Testis (tissue), 3 donors: Measurements from ENCODE around the gene ADGRD1. TPM values are rescaled to one million over a fixed set of nuclear protein-coding genes. Genes with fewer than 3 reads are reported as not detected.

Experiments used
- DNase-seq: peaks from one replicate; pipeline ENCODE4 v3.0.0-alpha.2; 2019
- H3K27ac ChIP-seq, 2 donors: fragments of 200-600 bp; sonication (generic); one replicate each; pipeline ENCODE4 v1.5.1; 2019
- H3K27me3 ChIP-seq: fragments of 200-600 bp; sonication (generic); one replicate; pipeline ENCODE4 v1.5.1; 2019
- H3K36me3 ChIP-seq: fragments of 200-600 bp; sonication (generic); one replicate; pipeline ENCODE4 v1.5.1; 2017; ENCODE audit warnings: low read depth; ENCODE audit errors: missing control alignments
- H3K4me1 ChIP-seq: fragments of 200-600 bp; sonication (generic); one replicate; pipeline ENCODE4 v1.5.1; 2019
- H3K4me3 ChIP-seq, 2 donors: fragments of 200-600 bp; sonication (generic); one replicate each; pipeline ENCODE4 v1.5.1; 2017 to 2019
- H3K9me3 ChIP-seq: fragments of 200-600 bp; sonication (generic); one replicate; pipeline ENCODE4 v1.5.1; 2017
- CTCF ChIP-seq, 3 experiments: fragments of 450-650 bp in 2 of 3; fragments of 200-600 bp in 1 of 3; sonication (generic) in 1 of 3; IDR thresholded peaks; one replicate each; pipeline ENCODE4 v1.5.1; 2016 to 2019; ENCODE audit warnings: antibody characterized with exemption in 3 of 3, mild to moderate bottlenecking in 2 of 3, moderate library complexity in 1 of 3
- POLR2A ChIP-seq: fragments of 450-650 bp; IDR thresholded peaks from one replicate; pipeline ENCODE4 v1.6.1; 2017; ENCODE audit warnings: antibody characterized with exemption, mild to moderate bottlenecking, moderate library complexity
- WGBS, 2 donors: methylation state at CpG; one replicate each; pipeline ENCODE4 v1.1.5; 2018; 5-methylcytosine and 5-hydroxymethylcytosine counted together
- intact Hi-C: fragments of 100-400 bp; cut with DNase I; formaldehyde crosslinking; loops from one replicate; pipeline ENCODE4 v1.15.1; 2023; ENCODE audit warnings: low total_unique reads
- polyA plus RNA-seq: library from polyadenylated mRNA; stranded (reverse); fragments of 350-450 nt; fragmentation: Illumina TruSeq; extraction: RNeasy Lipid Tissue Mini Kit (QIAGEN cat#74804); gene quantifications from one replicate; pipeline ENCODE4 v1.2.3, GENCODE V29; 2014; ENCODE audit warnings: low read depth, low replicate concordance; ENCODE audit not compliant: insufficient read depth
- total RNA-seq, 2 donors: library from RNA; depleted of rRNA; stranded (reverse); fragments of >200 nt; gene quantifications; one replicate each; pipeline ENCODE4 v1.2.3, GENCODE V29; 2016

Gene ADGRD1
- total and polyA plus RNA-seq, 3 donors from 2014 or later = 27.2 to 43.2 (median 42.8) TPM

DNA sequence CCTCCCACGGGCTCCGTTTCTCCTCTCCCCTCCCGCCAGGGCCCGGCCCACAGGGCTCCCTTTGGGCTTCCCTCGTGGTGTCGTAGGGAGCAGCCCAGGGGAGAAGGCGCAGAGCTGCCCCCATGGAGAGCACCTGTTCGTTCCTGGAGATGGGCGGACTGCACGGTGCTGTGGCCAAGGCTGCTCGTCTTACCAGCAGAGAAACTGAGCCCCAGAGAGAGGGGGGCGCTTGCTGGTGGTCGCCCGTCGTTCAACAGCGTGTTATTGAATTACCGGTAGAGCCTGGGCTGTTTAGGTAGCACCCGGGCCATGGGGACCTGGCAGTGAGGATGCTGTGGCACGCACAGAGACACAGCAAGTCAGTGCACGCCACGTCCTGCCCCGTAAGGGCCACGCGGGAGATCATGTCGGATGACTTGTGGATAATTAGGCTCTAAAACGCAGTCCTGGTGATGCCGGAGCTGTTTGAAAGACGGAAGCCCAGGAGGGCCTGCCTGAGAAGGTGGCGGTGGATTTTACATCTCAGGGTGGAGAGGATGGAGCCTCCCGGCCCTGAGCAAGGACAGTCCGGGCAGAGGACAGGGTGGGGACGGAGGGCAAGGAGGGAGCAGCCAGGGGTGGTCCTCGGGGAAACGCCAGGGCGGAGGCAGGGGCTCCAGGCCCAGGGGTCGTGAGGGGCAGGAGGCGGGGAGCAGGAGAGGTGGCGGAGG lies 134.4 kb downstream of the ADGRD1 start:
- H3K27ac ChIP-seq = no peak overlapping the region
- H3K4me3 ChIP-seq = no peak overlapping the region
- no peaks in the 10 kb centered on the region for H3K36me3 ChIP-seq
- DNase-seq = peak; percentile 25
- no peaks in the 10 kb centered on the region for H3K27me3 ChIP-seq
- no peaks in the 10 kb centered on the region for H3K9me3 ChIP-seq
- H3K4me1 ChIP-seq = peaks cover 3% of the 10 kb centered on the region
- intact Hi-C loops = no loop called here
- no peak for TF ChIP-seq CTCF (IDR thresholded peaks at IDR 0.05)
- WGBS, 2 donors = 67 to 75% methylated on average over 30 to 38 of the region's 38 CpGs

- DNase-seq = peak; percentile 12
- 74 to 78% methylated on average over 28 of the region's 28 CpGs for WGBS, 2 donors
- Histone ChIP-seq H3K4me1 (peaks cover 3% of the 10 kb centered on the region), H3K27me3 (no peaks in the 10 kb centered on the region), H3K9me3 (no peaks in the 10 kb centered on the region), H3K36me3 (no peaks in the 10 kb centered on the region), H3K4me3 (no peak overlapping the region), H3K27ac (no peak overlapping the region)
- intact Hi-C loops = no loop called here
- no peak for TF ChIP-seq POLR2A
- TF ChIP-seq CTCF (IDR thresholded peaks at IDR 0.05) = no peak
These were observed 135.2 kb downstream of the ADGRD1 start for GRCh38 chr12:131088701-131089530.

- Histone ChIP-seq H3K36me3 (no peaks in the 10 kb centered on the region), H3K4me3 (no peak overlapping the region), H3K27ac (peak overlapping the region in 1 of 2 donors; percentile 14), H3K4me1 (peaks cover 3% of the 10 kb centered on the region), H3K27me3 (no peaks in the 10 kb centered on the region), H3K9me3 (no peaks in the 10 kb centered on the region)
- no peak for TF ChIP-seq POLR2A
- no peak for TF ChIP-seq CTCF (IDR thresholded peaks at IDR 0.05)
- WGBS, 2 donors = 59 to 72% methylated on average over 8 to 11 of the region's 11 CpGs
- intact Hi-C loops = no loop called here
- peak; percentile 5 for DNase-seq
These were observed 136.0 kb downstream of the ADGRD1 start for GRCh38 chr12:131089531-131090273.

DNA sequence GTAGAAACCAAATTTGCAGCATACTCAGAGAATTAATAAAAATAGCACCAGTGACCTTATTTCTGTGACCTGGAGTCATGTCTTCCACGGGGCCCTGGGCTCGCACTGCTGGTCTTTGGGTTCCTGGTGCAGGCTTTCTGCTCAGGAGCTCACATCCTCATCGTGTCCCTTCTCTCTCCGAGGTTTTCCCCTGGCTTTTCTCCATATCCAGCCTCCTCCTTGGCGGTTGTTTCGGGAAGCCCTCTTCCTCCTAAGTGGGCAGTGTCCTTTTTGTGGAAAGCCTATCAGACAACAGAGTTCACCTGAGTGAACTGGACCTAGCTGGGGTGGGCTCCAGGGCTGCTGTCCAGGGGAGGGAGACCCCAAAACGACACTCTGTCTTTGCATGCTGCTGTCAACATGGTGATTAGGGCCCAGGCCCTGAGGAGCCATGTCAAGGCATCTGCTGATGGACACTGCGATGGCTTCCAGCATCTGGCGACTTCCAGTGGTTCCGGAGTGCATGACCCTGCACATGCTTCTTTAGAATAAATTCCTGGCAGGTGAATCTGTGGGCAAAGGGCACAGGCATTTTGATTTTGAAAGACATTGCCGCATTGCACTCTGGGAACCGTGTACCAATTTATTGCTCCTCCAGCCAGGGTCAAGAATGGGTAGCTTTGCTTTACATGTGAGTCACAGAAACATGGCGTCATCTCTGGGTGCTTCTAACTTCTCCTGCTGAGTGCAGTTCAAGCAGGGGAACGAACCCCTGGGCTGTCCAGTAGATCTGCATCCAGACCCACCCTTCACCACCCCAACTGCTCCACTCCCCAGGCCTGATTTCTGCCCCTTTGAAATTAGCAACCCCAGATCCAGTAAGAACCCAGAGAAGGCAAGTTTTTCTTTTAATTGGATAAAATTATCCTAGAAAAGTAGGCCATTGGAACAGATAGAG lies 136.8 kb downstream of the ADGRD1 start:
- WGBS, 2 donors = 68 to 76% methylated on average over 11 to 14 of the region's 14 CpGs
- H3K27me3 ChIP-seq = no peaks in the 10 kb centered on the region
- H3K4me3 ChIP-seq = no peak overlapping the region
- H3K27ac ChIP-seq = peak overlapping the region in 1 of 2 donors; percentile 14
- peaks cover 3% of the 10 kb centered on the region for H3K4me1 ChIP-seq
- intact Hi-C loops = no loop called here
- DNase-seq = peak; percentile 19
- no peak for TF ChIP-seq CTCF (IDR thresholded peaks at IDR 0.05)
- TF ChIP-seq POLR2A = no peak
- no peaks in the 10 kb centered on the region for H3K36me3 ChIP-seq
- H3K9me3 ChIP-seq = no peaks in the 10 kb centered on the region
